Mesodermal cell (in vitro differentiated cells): ENCODE data around the gene HPCA.

Experiments used
- H3K27ac ChIP-seq: 2 replicates; pipeline ENCODE4 v1.7.0; 2013; ENCODE audit warnings: mild to moderate bottlenecking, low read depth, low read length, moderate library complexity; ENCODE audit not compliant: severe bottlenecking
- H3K36me3 ChIP-seq: 2 replicates; pipeline ENCODE4 v1.7.1; 2013; ENCODE audit warnings: mild to moderate bottlenecking, low read length, moderate library complexity; ENCODE audit not compliant: control insufficient read depth, insufficient read depth
- H3K4me1 ChIP-seq: one replicate; pipeline ENCODE4 v1.7.1; 2013; ENCODE audit warnings: mild to moderate bottlenecking, low read length; ENCODE audit not compliant: insufficient read depth, control insufficient read depth, poor library complexity, severe bottlenecking
- H3K4me3 ChIP-seq: 2 replicates; pipeline ENCODE4 v1.7.0; 2013; ENCODE audit warnings: low read length, control low read depth, mild to moderate bottlenecking; ENCODE audit not compliant: insufficient read depth, poor library complexity, severe bottlenecking; ENCODE audit errors: extremely low read depth
- H3K9me3 ChIP-seq: 2 replicates; pipeline ENCODE4 v1.7.1; 2013; ENCODE audit warnings: mild to moderate bottlenecking, low read length, moderate library complexity; ENCODE audit not compliant: control insufficient read depth
- WGBS, 2 experiments: methylation state at CpG; one replicate each; pipeline ENCODE4 v1.1.5; 2013; ENCODE audit warnings: missing lambda C conversion rate in 2 of 2; ENCODE audit not compliant: insufficient coverage in 2 of 2; 5-methylcytosine and 5-hydroxymethylcytosine counted together

The HPCA gene

GRCh38 chr1:32891241-32891570, 4.9 kb downstream of the HPCA start:
- Histone ChIP-seq H3K4me1 (peaks cover 7% of the 10 kb centered on the region), H3K4me3 (no peak overlapping the region), H3K27ac (no peak overlapping the region), H3K36me3 (no peaks in the 10 kb centered on the region), H3K9me3 (no peaks in the 10 kb centered on the region)
- 88 to 100% methylated on average over 1 of the region's 1 CpG for WGBS, 2 experiments

- Histone ChIP-seq H3K27ac (no peak overlapping the region), H3K4me3 (no peak overlapping the region), H3K36me3 (no peaks in the 10 kb centered on the region), H3K9me3 (no peaks in the 10 kb centered on the region), H3K4me1 (peaks cover 7% of the 10 kb centered on the region)
- 94 to 100% methylated on average over 1 to 2 of the region's 3 CpGs for WGBS, 2 experiments
Measured at GRCh38 chr1:32891630-32892029, 5.3 kb downstream of the HPCA start.

DNA sequence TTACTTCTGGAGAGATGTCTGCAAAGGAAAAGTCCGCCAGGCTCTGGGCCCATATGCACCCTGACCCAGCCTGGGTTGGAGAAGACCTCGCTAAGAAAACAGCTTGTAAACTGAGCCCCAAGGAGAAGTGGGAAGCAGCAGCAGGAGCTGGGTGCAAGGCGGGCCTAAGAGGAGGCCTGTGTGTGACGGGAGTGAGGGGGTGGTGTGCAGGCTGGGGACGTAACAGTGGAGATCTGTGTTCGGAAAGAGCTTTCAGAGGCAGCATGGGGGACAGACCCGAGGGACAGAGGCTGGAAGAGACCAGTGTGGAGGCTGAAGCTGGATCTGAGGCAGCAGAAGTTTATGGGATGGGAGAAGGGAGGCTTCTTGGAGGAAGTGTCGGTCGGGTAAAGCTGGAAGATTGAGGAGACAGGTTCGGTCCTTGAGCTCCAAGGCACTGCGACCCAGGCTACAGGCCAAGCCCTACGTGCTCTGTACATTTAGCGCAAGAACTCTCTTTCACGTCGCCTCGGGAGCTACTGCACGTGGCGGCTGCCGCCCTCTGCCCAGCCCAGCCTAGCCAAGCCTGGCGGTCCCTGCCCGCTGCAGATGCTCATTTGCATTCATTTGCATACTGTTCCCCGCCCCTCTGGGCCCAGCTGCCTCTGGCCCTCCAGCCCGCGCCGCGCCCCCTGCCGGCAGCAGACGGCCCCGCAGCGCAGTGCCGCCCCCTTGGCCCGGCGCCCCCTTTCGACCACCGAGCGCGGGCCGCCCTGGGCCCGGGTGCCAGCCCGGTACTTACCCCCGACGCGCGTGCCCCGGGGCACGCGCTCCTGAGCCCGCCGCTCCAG, 6.3 kb downstream of the HPCA start:
- Histone ChIP-seq H3K27ac (no peak overlapping the region), H3K36me3 (no peaks in the 10 kb centered on the region), H3K4me3 (peak overlapping the region; percentile 47), H3K9me3 (no peaks in the 10 kb centered on the region), H3K4me1 (peaks cover 7% of the 10 kb centered on the region)
- WGBS, 2 experiments, result 34 to 35% methylated on average over 42 to 43 of the region's 49 CpGs

DNA sequence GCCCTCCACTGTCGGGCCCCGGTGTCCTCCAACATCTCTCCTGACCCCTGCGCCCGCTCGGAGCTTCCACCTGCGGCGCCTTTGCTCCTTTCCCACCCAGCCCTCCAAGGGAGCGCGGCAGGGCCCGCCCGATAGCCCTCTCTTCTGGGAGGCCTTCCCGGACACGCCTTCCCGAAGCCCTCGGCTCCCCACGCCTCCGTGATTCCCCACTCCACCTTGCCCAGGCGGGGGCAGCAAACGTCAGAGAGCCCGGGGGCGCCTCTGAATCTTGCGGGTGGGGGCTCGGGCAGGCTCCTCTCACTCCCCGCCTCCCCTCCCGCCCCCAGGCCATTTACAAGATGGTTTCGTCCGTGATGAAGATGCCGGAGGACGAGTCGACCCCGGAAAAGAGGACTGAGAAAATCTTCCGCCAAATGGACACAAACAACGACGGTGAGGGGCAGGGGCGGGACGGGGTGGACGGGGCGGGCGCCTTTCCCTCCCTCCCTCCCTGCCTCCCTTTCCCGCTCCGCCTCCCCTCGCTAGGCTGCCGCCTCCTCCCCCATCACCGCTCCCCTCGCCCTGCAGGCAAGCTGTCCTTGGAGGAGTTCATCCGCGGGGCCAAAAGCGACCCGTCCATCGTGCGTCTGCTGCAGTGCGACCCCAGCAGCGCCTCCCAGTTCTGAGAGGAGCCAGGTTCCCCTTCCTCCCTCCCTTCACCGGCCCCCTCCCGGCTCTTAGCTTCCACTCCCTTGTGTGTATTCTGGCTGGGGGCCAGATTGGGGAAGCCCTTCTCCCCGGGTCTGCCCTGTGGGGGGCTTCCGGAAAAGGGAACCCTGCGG, 7.1 kb downstream of the HPCA start:
- no peaks in the 10 kb centered on the region for H3K9me3 ChIP-seq
- H3K27ac ChIP-seq, result peak overlapping the region; percentile 5
- H3K36me3 ChIP-seq, result no peaks in the 10 kb centered on the region
- peaks cover 7% of the 10 kb centered on the region for H3K4me1 ChIP-seq
- H3K4me3 ChIP-seq, result peak overlapping the region; percentile 47
- WGBS, 2 experiments, result 3 to 4% methylated on average over 21 to 43 of the region's 58 CpGs

DNA sequence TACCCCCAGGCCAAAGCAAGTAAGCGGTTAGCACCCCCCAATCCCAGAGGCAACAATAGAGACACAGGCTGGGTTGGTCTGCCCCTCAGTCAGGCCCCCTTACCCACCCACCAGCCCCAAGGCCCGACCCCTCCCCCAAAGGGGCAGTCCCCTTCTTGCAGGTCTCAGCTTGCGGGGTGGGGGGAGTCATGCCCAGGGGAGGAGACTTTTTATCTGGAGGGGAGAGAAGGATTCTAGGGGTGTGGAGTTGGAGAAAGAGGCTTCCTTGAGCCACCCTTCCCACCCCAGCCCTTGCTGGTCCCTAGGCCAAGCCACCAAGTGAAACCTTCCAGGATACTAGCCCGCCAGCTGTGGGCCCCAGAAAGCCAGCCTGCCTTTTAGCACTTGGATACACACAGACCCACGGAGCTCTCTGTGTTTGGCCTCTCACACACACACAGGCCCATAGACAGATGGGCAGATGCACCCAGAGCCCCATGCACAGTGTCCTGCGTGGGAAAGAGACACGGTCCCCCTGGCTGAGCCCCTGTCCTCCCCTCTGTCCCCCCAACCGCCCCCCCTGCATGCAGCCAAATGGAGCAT, 7.8 kb downstream of the HPCA start:
- Histone ChIP-seq H3K36me3 (no peaks in the 10 kb centered on the region), H3K9me3 (no peaks in the 10 kb centered on the region)

GRCh38 chr1:32894681-32895080, 8.4 kb downstream of the HPCA start:
- Histone ChIP-seq H3K4me3 (no peak overlapping the region), H3K36me3 (no peaks in the 10 kb centered on the region), H3K9me3 (no peaks in the 10 kb centered on the region), H3K27ac (no peak overlapping the region), H3K4me1 (peaks cover 7% of the 10 kb centered on the region)
- 77 to 84% methylated on average over 3 to 5 of the region's 6 CpGs for WGBS, 2 experiments

More for the DNA sequence above, 7.8 kb downstream of the HPCA start:
- 52 to 80% methylated on average over 2 to 4 of the region's 8 CpGs for WGBS, 2 experiments
- Histone ChIP-seq H3K4me1 (peaks cover 7% of the 10 kb centered on the region), H3K27ac (no peak overlapping the region), H3K4me3 (peak overlapping the region; percentile 47)

DNA sequence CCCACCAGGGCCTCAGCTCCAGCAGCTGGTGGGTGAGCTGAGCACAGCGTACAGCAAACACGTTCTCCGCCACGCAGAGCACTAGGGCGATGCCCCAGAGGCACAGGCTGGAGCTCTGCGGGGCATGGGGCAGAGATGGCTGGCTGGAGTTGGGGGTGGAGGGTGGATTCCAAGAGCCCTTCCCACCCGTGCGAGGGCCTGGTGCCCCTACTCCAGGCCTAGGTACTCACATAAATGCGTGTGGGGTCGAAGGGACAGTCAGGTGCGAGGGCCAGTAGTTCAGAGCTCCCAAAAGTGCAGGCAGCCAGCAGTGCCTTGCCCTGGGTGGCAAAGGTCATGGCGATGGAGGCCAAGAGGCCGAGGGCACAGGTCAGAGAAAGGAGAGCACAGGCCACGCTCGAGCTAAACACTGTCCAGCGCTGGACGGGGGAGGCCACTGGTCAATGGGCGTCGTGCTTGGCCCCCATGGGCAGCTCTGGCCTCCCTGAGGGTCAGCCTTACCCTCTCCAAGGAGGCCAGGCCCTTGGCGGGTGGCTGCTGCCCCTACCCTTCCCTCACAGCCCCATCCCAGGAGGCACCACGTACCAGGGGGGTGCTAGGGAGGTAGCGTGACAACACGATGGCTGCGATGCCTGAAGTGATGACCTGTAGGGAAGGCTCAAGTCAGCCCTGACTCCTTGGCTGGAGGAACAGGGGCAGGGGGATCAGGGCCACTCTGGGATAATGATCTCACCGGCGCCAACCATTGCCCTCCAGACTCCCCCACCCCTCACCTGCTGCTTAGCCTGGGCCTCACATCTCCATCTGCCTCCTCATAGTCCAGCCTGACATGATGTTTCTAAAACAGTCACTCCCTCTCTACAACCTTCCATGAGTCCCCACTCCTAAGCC, 9.3 kb downstream of the HPCA start:
- Histone ChIP-seq H3K36me3 (no peaks in the 10 kb centered on the region), H3K4me3 (no peak overlapping the region), H3K27ac (no peak overlapping the region), H3K4me1 (peaks cover 7% of the 10 kb centered on the region), H3K9me3 (no peaks in the 10 kb centered on the region)
- 93 to 96% methylated on average over 19 to 21 of the region's 26 CpGs for WGBS, 2 experiments

DNA sequence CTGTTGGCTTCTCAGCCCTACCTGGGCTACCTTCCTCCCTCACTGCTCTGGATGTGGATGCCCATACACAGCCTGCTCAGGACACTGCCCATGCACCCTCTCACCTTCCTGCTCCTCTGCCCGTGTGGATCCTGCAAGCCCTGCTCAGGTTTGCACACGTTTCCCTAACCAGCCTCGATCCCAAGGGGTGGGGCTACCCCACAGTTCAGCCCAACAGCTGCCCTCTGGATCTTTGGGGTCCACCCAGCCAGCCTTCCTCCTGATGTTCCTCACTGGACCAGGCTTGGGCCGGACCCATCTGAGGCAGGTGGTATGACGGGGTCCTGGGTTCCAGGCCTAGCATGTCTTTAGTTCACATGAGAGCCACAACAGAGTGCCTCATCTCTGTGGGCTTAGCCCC, 10.2 kb downstream of the HPCA start:
- Histone ChIP-seq H3K36me3 (no peaks in the 10 kb centered on the region), H3K27ac (no peak overlapping the region), H3K4me1 (peaks cover 7% of the 10 kb centered on the region), H3K4me3 (no peak overlapping the region), H3K9me3 (no peaks in the 10 kb centered on the region)
- 88 to 93% methylated on average over 5 of the region's 5 CpGs for WGBS, 2 experiments

- H3K4me3 ChIP-seq, result no peak overlapping the region
- no peaks in the 10 kb centered on the region for H3K9me3 ChIP-seq
- no peak overlapping the region for H3K27ac ChIP-seq
- peaks cover 7% of the 10 kb centered on the region for H3K4me1 ChIP-seq
- H3K36me3 ChIP-seq, result no peaks in the 10 kb centered on the region
- 90 to 91% methylated on average over 11 of the region's 11 CpGs for WGBS, 2 experiments
Measured at GRCh38 chr1:32897082-32898049, 11.1 kb downstream of the HPCA start.
